Measurements from ENCODE around the gene EVC2.

- TF ChIP-seq, protein P1, sequence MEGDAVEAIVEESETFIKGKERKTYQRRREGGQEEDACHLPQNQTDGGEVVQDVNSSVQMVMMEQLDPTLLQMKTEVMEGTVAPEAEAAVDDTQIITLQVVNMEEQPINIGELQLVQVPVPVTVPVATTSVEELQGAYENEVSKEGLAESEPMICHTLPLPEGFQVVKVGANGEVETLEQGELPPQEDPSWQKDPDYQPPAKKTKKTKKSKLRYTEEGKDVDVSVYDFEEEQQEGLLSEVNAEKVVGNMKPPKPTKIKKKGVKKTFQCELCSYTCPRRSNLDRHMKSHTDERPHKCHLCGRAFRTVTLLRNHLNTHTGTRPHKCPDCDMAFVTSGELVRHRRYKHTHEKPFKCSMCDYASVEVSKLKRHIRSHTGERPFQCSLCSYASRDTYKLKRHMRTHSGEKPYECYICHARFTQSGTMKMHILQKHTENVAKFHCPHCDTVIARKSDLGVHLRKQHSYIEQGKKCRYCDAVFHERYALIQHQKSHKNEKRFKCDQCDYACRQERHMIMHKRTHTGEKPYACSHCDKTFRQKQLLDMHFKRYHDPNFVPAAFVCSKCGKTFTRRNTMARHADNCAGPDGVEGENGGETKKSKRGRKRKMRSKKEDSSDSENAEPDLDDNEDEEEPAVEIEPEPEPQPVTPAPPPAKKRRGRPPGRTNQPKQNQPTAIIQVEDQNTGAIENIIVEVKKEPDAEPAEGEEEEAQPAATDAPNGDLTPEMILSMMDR (IDR thresholded peaks at IDR 0.05): no peak
- TF ChIP-seq POLR2A (IDR thresholded peaks at IDR 0.05): no peak
Measured at GRCh38 chr4:5632066-5632440, 76.3 kb downstream of the EVC2 start.
